Measurements from ENCODE around the gene ORC3.

GRCh38 chr6:87684895-87685654 lies 95.1 kb downstream of the ORC3 start:
- TF ChIP-seq CTCF (IDR thresholded peaks at IDR 0.05) = no peak
- TF ChIP-seq EP300 (IDR thresholded peaks at IDR 0.05) = no peak
